PC-3 (cell line): ENCODE data around the gene COLGALT1. TPM values are rescaled to one million over a fixed set of nuclear protein-coding genes. Genes with fewer than 3 reads are reported as not detected.
A peak's percentile ranks its signal among the peaks of the same experiment; 100 is the strongest.

Experiments used
- ATAC-seq: fragments of 200-7000 bp; cut with Tn5 transposase; 2 replicates; pipeline ENCODE4 v1.9.1; 2020; ENCODE audit warnings: mild to moderate bottlenecking, moderate library complexity
- BruUV-seq: library from RNA; stranded (reverse); fragments of 400-500 nt; replicated peaks from 2 replicates; lab custom pipeline; 2021; lab: Mats Ljungman, UMichigan
- CTCF ChIA-PET: fragments of 300-600 bp; sonication (Branson Sonifier 250); formaldehyde crosslinking; loops from one replicate; lab custom pipeline; 2022; ENCODE audit warnings: antibody characterized with exemption; lab: Charles Lee
- POLR2A ChIA-PET: fragments of 300-600 bp; sonication (Branson Sonifier 250); formaldehyde crosslinking; loops from one replicate; lab custom pipeline; 2022; ENCODE audit warnings: antibody characterized with exemption; ENCODE audit not compliant: unreplicated experiment; lab: Charles Lee
- DNase-seq: peaks from one replicate; pipeline ENCODE4 v3.0.0-alpha.2; 2015
- H2AFZ ChIP-seq: fragments of 300-600 bp; sonication (generic); 2 replicates; pipeline ENCODE4 v1.6.0; 2016; ENCODE audit warnings: antibody characterized with exemption, low read length
- H3F3A ChIP-seq: fragments of 300-600 bp; sonication (generic); one replicate; pipeline ENCODE4 v1.6.0; 2017; ENCODE audit warnings: antibody characterized with exemption, low read length, control low read depth, mild to moderate bottlenecking; ENCODE audit not compliant: unreplicated experiment
- H3K27ac ChIP-seq: fragments of 300-600 bp; sonication (generic); 2 replicates; pipeline ENCODE4 v1.5.1; 2016; ENCODE audit warnings: mild to moderate bottlenecking, low read length
- H3K27me3 ChIP-seq: fragments of 300-600 bp; sonication (generic); 2 replicates; pipeline ENCODE4 v1.6.1; 2016; ENCODE audit warnings: low read length, mixed read lengths
- H3K36me3 ChIP-seq: fragments of 300-600 bp; sonication (generic); 2 replicates; pipeline ENCODE4 v1.6.1; 2016; ENCODE audit warnings: low read depth, mixed run types, low read length, mixed read lengths
- H3K4me1 ChIP-seq: fragments of 300-600 bp; sonication (generic); 2 replicates; pipeline ENCODE4 v1.5.1; 2016; ENCODE audit warnings: low read length; ENCODE audit not compliant: insufficient read depth
- H3K4me2 ChIP-seq: fragments of 300-600 bp; sonication (generic); 2 replicates; pipeline ENCODE4 v1.6.0; 2016; ENCODE audit warnings: low read length
- H3K4me3 ChIP-seq: fragments of 300-600 bp; sonication (generic); 2 replicates; pipeline ENCODE4 v1.5.1; 2016; ENCODE audit warnings: mild to moderate bottlenecking, low read length, mixed read lengths
- H3K79me2 ChIP-seq: fragments of 300-600 bp; sonication (generic); 2 replicates; pipeline ENCODE4 v1.6.1; 2017; ENCODE audit warnings: low read length, mixed read lengths
- H3K9ac ChIP-seq: fragments of 300-600 bp; sonication (generic); 2 replicates; pipeline ENCODE4 v1.6.0; 2016; ENCODE audit warnings: mild to moderate bottlenecking, low read length
- H3K9me2 ChIP-seq: fragments of 300-600 bp; sonication (generic); replicated peaks from 2 replicates; pipeline ENCODE4 v1.6.1; 2016; ENCODE audit warnings: mixed run types, low read length, mixed read lengths
- H3K9me3 ChIP-seq: fragments of 300-600 bp; sonication (generic); 2 replicates; pipeline ENCODE4 v1.6.1; 2016; ENCODE audit warnings: low read length, mixed read lengths
- H4K20me1 ChIP-seq: fragments of 300-600 bp; sonication (generic); 2 replicates; pipeline ENCODE4 v1.6.1; 2016; ENCODE audit warnings: low read length, mixed read lengths
- EZH2 ChIP-seq: fragments of 300-600 bp; sonication (generic); IDR thresholded peaks from one replicate; pipeline ENCODE4 v1.6.1; 2017; ENCODE audit warnings: antibody characterized with exemption, mild to moderate bottlenecking, low read length; ENCODE audit not compliant: unreplicated experiment
- EZH2phosphoT487 ChIP-seq: fragments of 300-600 bp; sonication (generic); IDR thresholded peaks from 2 replicates; pipeline ENCODE4 v1.6.1; 2018; ENCODE audit warnings: mild to moderate bottlenecking, antibody characterized with exemption, low read length, borderline replicate concordance
- intact Hi-C: fragments of 100-400 bp; cut with micrococcal nuclease; formaldehyde crosslinking; loops from 2 replicates; pipeline ENCODE4 v1.9.0; 2023
- total RNA-seq: library from RNA; depleted of rRNA; stranded (reverse); fragments of >200 nt; gene quantifications from 2 replicates; pipeline ENCODE4 v1.2.3, GENCODE V29; 2014
- TF ChIP-seq, protein P1 (sequence below): fragments of 300-600 bp; sonication (generic); conservative IDR thresholded peaks from 2 replicates; pipeline ENCODE4 v1.5.1; 2017; ENCODE audit warnings: antibody characterized with exemption, low read depth, mild to moderate bottlenecking, low read length

Gene COLGALT1
- total RNA-seq, 1 experiment from 2014 or later: 80.7 TPM

DNA sequence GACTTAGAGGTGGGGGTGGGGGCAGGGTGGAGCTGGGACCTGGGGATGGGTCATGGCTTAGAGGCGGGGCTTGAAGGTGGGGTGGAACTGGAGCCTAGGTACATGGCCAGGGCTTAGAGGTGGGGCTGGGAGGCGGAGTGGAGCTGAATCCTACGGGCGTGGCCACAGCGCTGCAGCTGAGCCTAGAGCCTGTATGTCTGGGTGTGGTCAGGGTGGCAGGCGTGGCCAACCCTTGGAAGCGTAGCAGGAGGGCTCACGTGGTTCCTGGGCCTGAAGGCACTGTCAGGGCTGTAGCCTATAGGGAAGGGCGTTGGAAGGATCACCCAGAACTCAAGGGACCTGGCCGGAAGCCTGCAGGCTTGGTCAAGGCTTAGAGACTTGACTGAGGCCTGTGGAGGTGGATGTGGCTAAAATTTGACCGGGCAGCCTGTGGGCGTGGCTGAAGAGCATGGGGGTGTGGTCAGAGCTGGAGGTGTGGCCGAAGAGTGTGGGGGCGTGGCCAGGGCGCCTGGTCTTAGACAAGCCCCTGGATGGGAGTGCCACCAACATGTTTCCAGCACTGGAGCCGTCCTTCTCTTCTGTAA lies 24.3 kb downstream of the COLGALT1 start:
- Histone ChIP-seq H3K4me1 (no peaks in the 10 kb centered on the region), H3K27ac (no peak overlapping the region), H2AFZ (0 out of 2 replicates have a peak overlapping the region, but pooled peaks have one; percentile 38), H3K9me3 (no peaks in the 10 kb centered on the region), H3F3A (no peaks in the 10 kb centered on the region), H3K4me2 (no peak overlapping the region), H3K79me2 (no peaks in the 10 kb centered on the region), H3K9ac (no peak overlapping the region), H3K9me2 (no peaks in the 10 kb centered on the region), H3K27me3 (no peaks in the 10 kb centered on the region), H3K36me3 (peaks cover 34% of the 10 kb centered on the region), H3K4me3 (no peak overlapping the region), H4K20me1 (no peaks in the 10 kb centered on the region)
- BruUV-seq: no TSS peak
- TF ChIP-seq, protein P1, sequence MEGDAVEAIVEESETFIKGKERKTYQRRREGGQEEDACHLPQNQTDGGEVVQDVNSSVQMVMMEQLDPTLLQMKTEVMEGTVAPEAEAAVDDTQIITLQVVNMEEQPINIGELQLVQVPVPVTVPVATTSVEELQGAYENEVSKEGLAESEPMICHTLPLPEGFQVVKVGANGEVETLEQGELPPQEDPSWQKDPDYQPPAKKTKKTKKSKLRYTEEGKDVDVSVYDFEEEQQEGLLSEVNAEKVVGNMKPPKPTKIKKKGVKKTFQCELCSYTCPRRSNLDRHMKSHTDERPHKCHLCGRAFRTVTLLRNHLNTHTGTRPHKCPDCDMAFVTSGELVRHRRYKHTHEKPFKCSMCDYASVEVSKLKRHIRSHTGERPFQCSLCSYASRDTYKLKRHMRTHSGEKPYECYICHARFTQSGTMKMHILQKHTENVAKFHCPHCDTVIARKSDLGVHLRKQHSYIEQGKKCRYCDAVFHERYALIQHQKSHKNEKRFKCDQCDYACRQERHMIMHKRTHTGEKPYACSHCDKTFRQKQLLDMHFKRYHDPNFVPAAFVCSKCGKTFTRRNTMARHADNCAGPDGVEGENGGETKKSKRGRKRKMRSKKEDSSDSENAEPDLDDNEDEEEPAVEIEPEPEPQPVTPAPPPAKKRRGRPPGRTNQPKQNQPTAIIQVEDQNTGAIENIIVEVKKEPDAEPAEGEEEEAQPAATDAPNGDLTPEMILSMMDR: no peak
- no peak for TF ChIP-seq EZH2phosphoT487
- TF ChIP-seq EZH2: no peak
- intact Hi-C loops: no loop called here
- POLR2A ChIA-PET: no interaction called here
- ATAC-seq: peak; percentile 88
- DNase-seq: peak; percentile 58
- CTCF ChIA-PET: interaction anchor here (0.5 kb wide), 1 partner anchor 41 kb away, joined by 3 read pairs; no protein-coding TSS in a partner anchor

DNA sequence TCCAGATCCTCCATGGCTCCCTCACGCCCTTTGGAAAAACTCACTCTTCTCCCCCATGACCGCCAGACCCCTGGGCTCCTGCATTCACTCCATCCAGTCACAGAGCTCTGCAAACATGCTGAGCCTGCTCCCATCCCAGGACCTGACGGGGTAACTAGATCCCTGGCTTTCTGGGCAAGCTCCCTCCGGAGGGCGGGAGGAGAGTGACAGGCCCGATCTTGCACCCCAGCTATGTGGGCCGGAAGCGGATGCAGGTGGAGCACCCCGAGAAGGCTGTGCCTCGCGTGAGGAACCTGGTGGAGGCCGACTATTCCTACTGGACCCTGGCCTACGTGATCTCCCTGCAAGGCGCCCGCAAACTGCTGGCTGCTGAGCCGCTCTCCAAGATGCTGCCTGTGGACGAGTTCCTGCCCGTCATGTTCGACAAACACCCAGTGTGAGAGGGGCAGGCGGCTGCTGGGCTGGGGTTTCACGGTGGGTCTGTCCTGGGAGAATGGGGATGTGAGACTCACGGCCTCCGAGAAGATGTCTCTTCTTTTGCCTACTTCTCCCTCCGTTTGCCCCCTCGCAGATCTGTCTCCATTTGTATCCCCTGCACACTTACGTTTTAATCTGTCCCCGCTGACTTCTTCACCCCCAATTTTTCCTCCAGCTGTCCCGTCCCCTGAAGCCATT lies 25.2 kb downstream of the COLGALT1 start:
- TF ChIP-seq EZH2 (no peak), EZH2phosphoT487 (no peak)
- TF ChIP-seq, protein P1: 0 out of 2 replicates have a peak, but pooled peaks have one; percentile 21
- peaks cover 32% of the 10 kb centered on the region for H3K36me3 ChIP-seq
- ATAC-seq: no peak

More for the DNA sequence above, 25.2 kb downstream of the COLGALT1 start:
- Histone ChIP-seq H3F3A (no peaks in the 10 kb centered on the region), H3K9me2 (no peaks in the 10 kb centered on the region), H3K4me3 (no peak overlapping the region), H3K27me3 (no peaks in the 10 kb centered on the region), H3K79me2 (no peaks in the 10 kb centered on the region), H2AFZ (no peak overlapping the region), H3K4me1 (no peaks in the 10 kb centered on the region), H3K4me2 (no peak overlapping the region), H3K9me3 (no peaks in the 10 kb centered on the region), H3K27ac (no peak overlapping the region), H3K9ac (no peak overlapping the region), H4K20me1 (no peaks in the 10 kb centered on the region)
- ChIA-PET POLR2A (no interaction called here), CTCF (interaction anchor here (0.5 kb wide), 1 partner anchor 42 kb away, joined by 3 read pairs; no protein-coding TSS in a partner anchor)
- BruUV-seq: no TSS peak
- intact Hi-C loops: no loop called here
- no peak for DNase-seq
